IMR-90 (cell line): ENCODE results near the gene CRYBB1. TPM values are rescaled to one million over a fixed set of nuclear protein-coding genes. Genes with fewer than 3 reads are reported as not detected.
A peak's percentile ranks its signal among the peaks of the same experiment; 100 is the strongest.

ENCODE experiments used
- ATAC-seq: fragments of 200-7000 bp; cut with Tn5 transposase; 2 replicates; pipeline ENCODE4 v1.9.1; 2020; ENCODE audit warnings: low read depth, mild to moderate bottlenecking, moderate library complexity
- BruUV-seq: library from RNA; stranded (reverse); fragments of 400-500 nt; replicated peaks from 2 replicates; lab custom pipeline; 2021; lab: Mats Ljungman, UMichigan
- CTCF ChIA-PET: fragments of 300-600 bp; formaldehyde crosslinking; extraction: SDS; loops from one replicate; lab custom pipeline; 2021; ENCODE audit warnings: antibody characterized with exemption; lab: Yijun Ruan, JAX
- POLR2A ChIA-PET: fragments of 300-600 bp; sonication (Branson Sonifier 250); formaldehyde crosslinking; loops from one replicate; lab custom pipeline; 2022; ENCODE audit warnings: antibody characterized with exemption; ENCODE audit not compliant: unreplicated experiment; lab: Charles Lee
- DNase-seq: peaks from one replicate; pipeline ENCODE4 v3.0.0; 2013
- H2AFZ ChIP-seq: replicated peaks from 2 replicates; pipeline ENCODE3; 2013; ENCODE audit warnings: low read length, mild to moderate bottlenecking; ENCODE audit not compliant: poor library complexity
- H2AK5ac ChIP-seq: 2 replicates; pipeline ENCODE4 v1.6.1; 2013; ENCODE audit warnings: low read depth, low read length, inconsistent platforms
- H2AK9ac ChIP-seq: replicated peaks from 2 replicates; pipeline ENCODE3; 2013; ENCODE audit warnings: mild to moderate bottlenecking, low read depth, low read length, moderate library complexity; ENCODE audit not compliant: poor library complexity
- H2BK120ac ChIP-seq: 2 replicates; pipeline ENCODE4 v1.6.1; 2013; ENCODE audit warnings: low read depth, low read length, inconsistent platforms
- H2BK15ac ChIP-seq: 3 replicates; pipeline ENCODE4 v1.6.1; 2013; ENCODE audit warnings: low read depth, low read length, inconsistent platforms
- H2BK20ac ChIP-seq: 2 replicates; pipeline ENCODE4 v1.6.1; 2013; ENCODE audit warnings: low read depth, mild to moderate bottlenecking, inconsistent platforms, low read length, moderate library complexity
- H2BK5ac ChIP-seq: 2 replicates; pipeline ENCODE4 v1.6.1; 2013; ENCODE audit warnings: mild to moderate bottlenecking, low read depth, low read length, inconsistent platforms; ENCODE audit not compliant: poor library complexity, severe bottlenecking
- H3K14ac ChIP-seq: replicated peaks from 2 replicates; pipeline ENCODE4 v1.6.1; 2013; ENCODE audit warnings: low read depth, low read length, inconsistent platforms
- H3K18ac ChIP-seq: 2 replicates; pipeline ENCODE4 v1.6.1; 2013; ENCODE audit warnings: low read depth, low read length, control low read depth
- H3K23ac ChIP-seq: 2 replicates; pipeline ENCODE4 v1.6.1; 2013; ENCODE audit warnings: low read depth, low read length, inconsistent platforms
- H3K27ac ChIP-seq: 2 replicates; pipeline ENCODE4 v1.5.1; 2013; ENCODE audit warnings: mild to moderate bottlenecking, control low read depth, low read length; ENCODE audit not compliant: insufficient read depth
- H3K27me3 ChIP-seq: 2 replicates; pipeline ENCODE4 v1.6.1; 2013; ENCODE audit warnings: low read length; ENCODE audit not compliant: control insufficient read depth, insufficient read depth
- H3K36me3 ChIP-seq: 2 replicates; pipeline ENCODE4 v1.6.1; 2013; ENCODE audit warnings: low read length, mixed read lengths; ENCODE audit not compliant: control insufficient read depth, insufficient read depth
- H3K4ac ChIP-seq: 2 replicates; pipeline ENCODE4 v1.6.1; 2013; ENCODE audit warnings: low read depth, low read length, inconsistent platforms
- H3K4me1 ChIP-seq: 2 replicates; pipeline ENCODE4 v1.6.1; 2013; ENCODE audit warnings: low read length, mixed read lengths; ENCODE audit not compliant: control insufficient read depth, insufficient read depth
- H3K4me2 ChIP-seq: 2 replicates; pipeline ENCODE4 v1.6.1; 2013; ENCODE audit warnings: low read depth, mild to moderate bottlenecking, control low read depth, low read length, moderate library complexity
- H3K4me3 ChIP-seq: 2 replicates; pipeline ENCODE4 v1.5.1; 2013; ENCODE audit warnings: low read depth, mild to moderate bottlenecking, control low read depth, low read length, moderate library complexity; ENCODE audit not compliant: insufficient read depth
- H3K56ac ChIP-seq: 2 replicates; pipeline ENCODE4 v1.6.1; 2013; ENCODE audit warnings: low read length, inconsistent platforms; ENCODE audit not compliant: insufficient read depth; ENCODE audit errors: extremely low read depth
- H3K79me1 ChIP-seq, 2 experiments: 2 replicates each; pipeline ENCODE4 v1.6.1; 2013; ENCODE audit warnings: low read length in 2 of 2, inconsistent platforms in 1 of 2, low read depth in 1 of 2
- H3K9ac ChIP-seq: 2 replicates; pipeline ENCODE4 v1.6.1; 2013; ENCODE audit warnings: low read depth, low read length, control low read depth
- H3K9me1 ChIP-seq: 2 replicates; pipeline ENCODE4 v1.6.1; 2013; ENCODE audit warnings: low read length, inconsistent platforms; ENCODE audit not compliant: insufficient read depth
- H3K9me3 ChIP-seq: 2 replicates; pipeline ENCODE4 v1.6.1; 2013; ENCODE audit warnings: low read length; ENCODE audit not compliant: control insufficient read depth, insufficient read depth
- H4K20me1 ChIP-seq: 2 replicates; pipeline ENCODE4 v1.6.1; 2013; ENCODE audit warnings: low read length, inconsistent platforms; ENCODE audit not compliant: insufficient read depth
- H4K5ac ChIP-seq: 2 replicates; pipeline ENCODE4 v1.6.1; 2013; ENCODE audit warnings: mild to moderate bottlenecking, low read depth, low read length, control low read depth
- H4K8ac ChIP-seq, 2 experiments: 2 replicates each; pipeline ENCODE4 v1.6.1; 2013; ENCODE audit warnings: low read depth in 2 of 2, low read length in 2 of 2, control low read depth in 1 of 2, inconsistent platforms in 1 of 2
- H4K91ac ChIP-seq: 2 replicates; pipeline ENCODE4 v1.6.1; 2013; ENCODE audit warnings: low read depth, low read length, inconsistent platforms; ENCODE audit not compliant: insufficient read depth
- CHD1 ChIP-seq: IDR thresholded peaks from 2 replicates; pipeline ENCODE4 v1.6.1; 2012; ENCODE audit warnings: low read depth, low read length, improper control_type of control experiment
- MAFK ChIP-seq: IDR thresholded peaks from 2 replicates; pipeline ENCODE4 v1.6.1; 2012; ENCODE audit warnings: low read depth, low read length, improper control_type of control experiment
- NFE2L2 ChIP-seq: fragments of 150-350 bp; IDR thresholded peaks from 2 replicates; pipeline ENCODE4 v1.6.1; 2016; ENCODE audit warnings: low read depth, mild to moderate bottlenecking, low read length
- POLR2A ChIP-seq: IDR thresholded peaks from 2 replicates; pipeline ENCODE4 v1.6.1; 2012; ENCODE audit warnings: mild to moderate bottlenecking, low read depth, low read length
- RAD21 ChIP-seq: IDR thresholded peaks from 2 replicates; pipeline ENCODE4 v1.6.1; 2012; ENCODE audit warnings: low read length, improper control_type of control experiment
- RCOR1 ChIP-seq: IDR thresholded peaks from 2 replicates; pipeline ENCODE4 v1.6.1; 2012; ENCODE audit warnings: mild to moderate bottlenecking, low read length, improper control_type of control experiment; ENCODE audit not compliant: insufficient replicate concordance
- SMC3 ChIP-seq: fragments of 150-350 bp; IDR thresholded peaks from 2 replicates; pipeline ENCODE4 v1.6.1; 2016; ENCODE audit warnings: low read depth, mild to moderate bottlenecking, antibody characterized with exemption, low read length, moderate library complexity
- WGBS, 2 experiments: methylation state at CpG; one replicate each; pipeline versions ENCODE4 v1.1.5 to v1.1.7; 2013; ENCODE audit warnings: missing lambda C conversion rate in 2 of 2; ENCODE audit not compliant: insufficient read length in 1 of 2; ENCODE audit errors: extremely low coverage in 2 of 2; 5-methylcytosine and 5-hydroxymethylcytosine counted together
- dilution Hi-C: fragments of 300-500 bp; cut with HindIII; formaldehyde crosslinking; loops from one replicate; pipeline ENCODE4 v1.14.3; 2018; ENCODE audit warnings: low sequenced_read_pairs; ENCODE audit not compliant: unreplicated experiment
- in situ Hi-C: fragments of 300-500 bp; cut with MboI; formaldehyde crosslinking; loops from 3 replicates; pipeline ENCODE4 v1.14.3; 2019; ENCODE audit warnings: low sequenced_read_pairs, inconsistent platforms, mixed read lengths
- intact Hi-C: fragments of 100-400 bp; cut with micrococcal nuclease; formaldehyde crosslinking; loops from 2 replicates; pipeline ENCODE4 v1.10.0; 2022
- polyA plus RNA-seq, 3 experiments: library from polyadenylated mRNA; depleted of rRNA; stranded (reverse); fragments of >200 nt; gene quantifications; 2 replicates each; pipeline ENCODE4 v1.2.3, GENCODE V29; 2012; ENCODE audit warnings: low replicate concordance in 1 of 3
- total RNA-seq: library from RNA; depleted of rRNA; stranded (reverse); fragments of >200 nt; gene quantifications from 2 replicates; pipeline ENCODE4 v1.2.3, GENCODE V29; 2012
- TF ChIP-seq, protein P1 (sequence below): fragments of 150-350 bp; IDR thresholded peaks from 2 replicates; pipeline ENCODE4 v1.6.1; 2017; ENCODE audit warnings: mild to moderate bottlenecking, antibody characterized with exemption, low read length, low read depth

CRYBB1 gene
- total and polyA plus RNA-seq, 2 of the 4 experiments (the other 2 are of a cell fraction): not detected

DNA sequence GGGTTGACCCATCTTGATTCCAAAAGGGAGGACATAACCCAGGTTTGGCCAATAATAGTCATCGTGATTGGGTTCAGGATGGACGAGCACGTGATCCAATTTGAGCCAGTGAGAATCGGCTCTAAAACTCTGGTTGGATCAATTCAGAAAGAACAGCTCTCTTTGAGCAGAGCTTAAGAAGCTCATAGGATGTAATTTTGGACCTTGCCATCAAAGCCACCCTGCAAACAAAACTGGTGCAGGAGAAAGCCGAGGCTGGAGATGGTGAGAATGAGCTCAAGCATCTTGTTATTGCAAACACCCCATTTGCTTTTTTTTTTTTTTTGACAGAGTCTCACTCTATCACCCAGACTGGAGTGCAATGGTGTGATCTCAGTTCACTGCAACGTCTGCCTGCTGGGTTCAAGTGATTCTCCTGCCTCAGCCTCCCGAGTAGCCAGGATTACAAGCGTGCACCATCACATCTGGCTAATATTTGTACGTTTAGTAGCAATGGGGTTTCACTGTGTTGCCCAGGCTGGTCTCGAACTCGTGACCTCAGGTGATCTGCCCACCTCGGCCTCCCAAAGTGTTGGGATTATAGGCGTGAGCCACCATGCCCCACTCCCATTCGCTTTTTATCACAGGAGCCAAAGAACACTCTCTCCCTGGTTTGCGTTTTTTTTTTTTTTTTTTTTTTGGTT is 25.7 kb upstream of the CRYBB1 start:
- Histone ChIP-seq H3K9ac (no peak overlapping the region), H3K56ac (no peak overlapping the region), H3K9me3 (no peaks in the 10 kb centered on the region), H2BK20ac (no peak overlapping the region), H4K8ac (no peak overlapping the region; a peak in 1 of 4 replicates), H4K91ac (no peak overlapping the region), H3K27ac (no peak overlapping the region), H2BK120ac (0 out of 2 replicates have a peak overlapping the region, but pooled peaks have one; percentile 13), H2AFZ (peak overlapping the region; percentile 74), H4K20me1 (no peaks in the 10 kb centered on the region), H3K4ac (no peak overlapping the region), H3K79me1 (no peaks in the 10 kb centered on the region), H3K36me3 (no peaks in the 10 kb centered on the region), H3K4me3 (no peak overlapping the region), H4K5ac (no peak overlapping the region), H3K4me2 (no peak overlapping the region), H3K9me1 (peaks cover 10% of the 10 kb centered on the region; the same call in 1 of the 2 replicates), H3K23ac (no peak overlapping the region), H2BK5ac (no peak overlapping the region), H2BK15ac (no peak overlapping the region), H2AK9ac (peak overlapping the region; percentile 38), H3K18ac (no peak overlapping the region), H3K14ac (no peak overlapping the region), H2AK5ac (no peak overlapping the region), H3K4me1 (peaks cover 9% of the 10 kb centered on the region), H3K27me3 (peaks cover 20% of the 10 kb centered on the region)
- no peak for TF ChIP-seq CHD1
- no peak for TF ChIP-seq MAFK
- TF ChIP-seq POLR2A: no peak
- TF ChIP-seq RCOR1: no peak
- TF ChIP-seq SMC3: no peak
- no peak for TF ChIP-seq RAD21
- no peak for TF ChIP-seq NFE2L2
- TF ChIP-seq, protein P1, sequence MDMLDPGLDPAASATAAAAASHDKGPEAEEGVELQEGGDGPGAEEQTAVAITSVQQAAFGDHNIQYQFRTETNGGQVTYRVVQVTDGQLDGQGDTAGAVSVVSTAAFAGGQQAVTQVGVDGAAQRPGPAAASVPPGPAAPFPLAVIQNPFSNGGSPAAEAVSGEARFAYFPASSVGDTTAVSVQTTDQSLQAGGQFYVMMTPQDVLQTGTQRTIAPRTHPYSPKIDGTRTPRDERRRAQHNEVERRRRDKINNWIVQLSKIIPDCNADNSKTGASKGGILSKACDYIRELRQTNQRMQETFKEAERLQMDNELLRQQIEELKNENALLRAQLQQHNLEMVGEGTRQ: no peak
- intact Hi-C loops: no loop called here
- ChIA-PET CTCF (interaction anchor here (0.6 to 1.3 kb wide), 2 partner anchors 18 to 22 kb away, joined by 3 read pairs; no protein-coding TSS in a partner anchor), POLR2A (interaction anchor here (0.6 kb wide), 2 partner anchors 13 to 137 kb away, joined by 3 to 10 read pairs; no protein-coding TSS in a partner anchor)
- dilution Hi-C loops: no loop called here
- in situ Hi-C loops: no loop called here
- 89% methylated on average over 11 of the region's 15 CpGs; no CpG with 5 or more reads in 1 of the 2 experiments for WGBS, 2 experiments
- no TSS peak for BruUV-seq
- ATAC-seq: no peak
- no peak for DNase-seq
